Skeletal muscle satellite cell (primary cell): ENCODE measurements around the gene CHRDL2.

ENCODE experiments used
- H3K27me3 ChIP-seq: 2 replicates; pipeline ENCODE4 v1.7.0; 2013; ENCODE audit warnings: low read length; ENCODE audit not compliant: control insufficient read depth, insufficient read depth
- H3K36me3 ChIP-seq: 2 replicates; pipeline ENCODE4 v1.7.0; 2013; ENCODE audit warnings: mild to moderate bottlenecking, control low read depth, low read length; ENCODE audit not compliant: insufficient read depth
- H3K4me1 ChIP-seq: 2 replicates; pipeline ENCODE4 v1.7.0; 2013; ENCODE audit warnings: low read length; ENCODE audit not compliant: control insufficient read depth, insufficient read depth
- H3K4me2 ChIP-seq: 2 replicates; pipeline ENCODE4 v1.7.0; 2013; ENCODE audit warnings: mild to moderate bottlenecking, low read length
- H3K4me3 ChIP-seq: 2 replicates; pipeline ENCODE4 v1.7.0; 2013; ENCODE audit warnings: low read length
- H3K9ac ChIP-seq: 2 replicates; pipeline ENCODE4 v1.7.0; 2013; ENCODE audit warnings: mild to moderate bottlenecking, low read depth, low read length, moderate library complexity
- H3K9me3 ChIP-seq: replicated peaks from 2 replicates; pipeline ENCODE4 v1.7.0; 2013; ENCODE audit warnings: mild to moderate bottlenecking, control low read depth, low read length

CHRDL2 gene

DNA sequence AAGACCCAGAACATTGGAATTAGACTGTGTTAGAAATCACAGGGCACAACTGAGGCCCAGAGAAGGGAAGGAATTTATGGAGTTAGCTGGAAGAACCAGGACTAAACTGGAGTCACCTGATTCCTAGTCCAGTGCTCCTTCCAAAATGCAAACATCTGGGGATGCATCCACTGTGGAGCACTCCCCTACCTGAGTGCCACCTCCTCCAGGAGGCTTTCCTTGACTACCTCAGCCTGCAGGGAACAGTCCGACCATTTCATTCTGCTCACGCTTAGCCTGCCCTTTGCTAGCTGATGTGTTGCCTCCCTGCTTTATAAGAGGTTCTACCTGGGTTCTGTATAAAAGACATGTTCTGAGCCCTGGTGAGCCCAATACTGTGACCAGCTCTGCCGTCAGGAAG is 24.0 kb downstream of the CHRDL2 start:
- no peaks in the 10 kb centered on the region for H3K27me3 ChIP-seq
- no peak overlapping the region for H3K4me2 ChIP-seq
- H3K4me1 ChIP-seq: no peaks in the 10 kb centered on the region

DNA sequence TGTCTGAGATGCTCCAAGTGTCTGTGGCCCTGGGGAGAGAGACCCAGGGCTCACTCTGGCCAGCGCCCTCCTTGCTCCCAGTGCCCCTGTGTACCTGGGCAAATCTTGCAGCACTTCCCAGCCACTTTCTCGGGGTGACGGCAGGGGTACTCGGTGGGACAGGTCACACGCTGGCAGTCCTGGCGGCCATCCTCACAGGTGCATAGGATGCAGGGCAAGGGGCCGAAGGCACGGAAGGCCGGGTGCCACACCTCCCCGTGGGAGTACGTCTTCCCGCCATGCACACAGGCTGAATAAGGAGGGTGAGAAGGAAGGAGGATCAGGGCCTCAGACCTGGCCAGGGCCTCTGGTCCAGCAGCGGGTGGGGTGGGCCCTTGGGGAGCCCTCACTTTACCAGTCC is 28.0 kb downstream of the CHRDL2 start:
- Histone ChIP-seq H3K4me2 (no peak overlapping the region), H3K9me3 (no peaks in the 10 kb centered on the region), H3K4me3 (no peak overlapping the region), H3K27me3 (no peaks in the 10 kb centered on the region), H3K36me3 (no peaks in the 10 kb centered on the region), H3K9ac (no peak overlapping the region), H3K4me1 (peaks cover 7% of the 10 kb centered on the region)

More for the DNA sequence above, 24.0 kb downstream of the CHRDL2 start:
- H3K9ac ChIP-seq: no peak overlapping the region
- no peaks in the 10 kb centered on the region for H3K9me3 ChIP-seq
- H3K4me3 ChIP-seq: no peak overlapping the region
- no peaks in the 10 kb centered on the region for H3K36me3 ChIP-seq

GRCh38 chr11:74702383-74703007 is 28.7 kb downstream of the CHRDL2 start:
- Histone ChIP-seq H3K9ac (no peak overlapping the region), H3K4me1 (peaks cover 8% of the 10 kb centered on the region), H3K4me2 (no peak overlapping the region), H3K36me3 (no peaks in the 10 kb centered on the region), H3K4me3 (no peak overlapping the region), H3K27me3 (no peaks in the 10 kb centered on the region), H3K9me3 (no peaks in the 10 kb centered on the region)

DNA sequence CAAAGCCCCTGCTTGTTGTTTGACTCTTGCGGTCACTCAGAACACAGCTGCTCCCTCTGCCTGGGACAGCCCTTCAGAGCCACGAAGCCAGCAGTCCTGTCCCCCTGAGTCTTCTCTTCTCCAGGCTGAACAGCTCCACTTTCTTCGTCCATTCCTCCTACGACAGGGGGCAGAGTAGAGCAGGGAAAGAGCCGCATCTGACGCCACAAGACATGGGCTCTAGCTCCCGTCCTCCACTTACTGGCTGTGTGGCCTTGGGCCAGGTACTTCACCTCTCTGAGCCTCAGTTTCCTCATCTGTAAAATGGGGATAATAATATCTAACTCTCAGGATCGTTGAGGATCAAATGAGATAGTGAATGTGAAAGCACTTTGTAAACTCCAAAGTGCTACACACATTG is 29.9 kb downstream of the CHRDL2 start:
- H3K9ac ChIP-seq: no peak overlapping the region
- H3K4me3 ChIP-seq: no peak overlapping the region
- H3K4me1 ChIP-seq: peaks cover 19% of the 10 kb centered on the region

GRCh38 chr11:74699615-74700396 is 31.4 kb downstream of the CHRDL2 start:
- Histone ChIP-seq H3K9me3 (no peaks in the 10 kb centered on the region), H3K36me3 (no peaks in the 10 kb centered on the region), H3K27me3 (no peaks in the 10 kb centered on the region), H3K4me2 (no peak overlapping the region), H3K4me3 (no peak overlapping the region), H3K9ac (no peak overlapping the region), H3K4me1 (peaks cover 20% of the 10 kb centered on the region)

More for the DNA sequence above, 29.9 kb downstream of the CHRDL2 start:
- Histone ChIP-seq H3K4me2 (no peak overlapping the region), H3K27me3 (no peaks in the 10 kb centered on the region), H3K9me3 (no peaks in the 10 kb centered on the region), H3K36me3 (no peaks in the 10 kb centered on the region)

DNA sequence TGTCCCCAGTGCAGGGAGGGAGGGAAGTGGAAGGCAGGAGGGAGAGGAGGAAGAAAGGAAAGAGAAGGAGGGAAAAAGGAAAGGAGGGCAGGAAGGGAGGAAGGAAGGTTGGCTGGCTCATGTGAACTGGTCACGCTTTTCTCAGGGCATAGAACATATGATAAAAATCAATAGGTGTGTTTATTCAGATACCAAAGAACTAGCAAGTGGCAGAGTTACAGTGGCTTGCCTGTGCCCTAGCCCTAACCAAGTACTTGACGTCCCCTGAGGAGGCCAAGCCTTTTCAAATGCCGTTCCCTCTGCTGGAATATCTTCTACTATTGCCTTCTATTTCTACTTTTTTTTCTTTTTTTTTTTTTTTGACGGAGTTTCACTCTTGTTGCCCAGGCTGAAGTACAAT is 33.5 kb downstream of the CHRDL2 start:
- no peaks in the 10 kb centered on the region for H3K27me3 ChIP-seq
- H3K36me3 ChIP-seq: no peaks in the 10 kb centered on the region
- H3K4me3 ChIP-seq: no peak overlapping the region
- no peak overlapping the region for H3K9ac ChIP-seq
- peaks cover 20% of the 10 kb centered on the region for H3K4me1 ChIP-seq
- no peak overlapping the region for H3K4me2 ChIP-seq
- H3K9me3 ChIP-seq: no peaks in the 10 kb centered on the region

GRCh38 chr11:74696939-74697675 is 34.1 kb downstream of the CHRDL2 start:
- Histone ChIP-seq H3K27me3 (no peaks in the 10 kb centered on the region), H3K4me2 (peak overlapping the region; percentile 65), H3K4me3 (peak overlapping the region; percentile 13), H3K9me3 (no peaks in the 10 kb centered on the region), H3K4me1 (peaks cover 20% of the 10 kb centered on the region), H3K36me3 (no peaks in the 10 kb centered on the region), H3K9ac (peak overlapping the region; percentile 61)

DNA sequence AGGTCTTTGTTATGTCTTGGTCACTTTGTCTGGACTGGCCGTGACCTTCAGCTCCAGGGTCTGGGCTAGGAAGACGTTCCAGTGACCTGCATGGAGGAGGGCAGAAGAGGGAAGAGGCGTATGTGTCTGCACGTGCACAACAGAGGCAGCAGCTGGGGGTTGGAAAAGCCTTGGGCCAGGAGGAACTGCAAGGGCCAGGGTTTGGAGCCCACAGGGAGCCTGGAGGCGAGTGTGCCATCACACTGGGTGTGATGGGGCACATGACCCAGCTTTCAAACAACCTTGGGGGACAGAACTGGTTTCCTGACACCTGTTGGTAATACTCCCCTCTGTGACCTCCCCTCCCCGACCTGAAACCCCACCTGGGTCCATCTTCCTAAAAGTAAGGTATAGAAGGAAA is 34.7 kb downstream of the CHRDL2 start:
- peak overlapping the region; percentile 61 for H3K9ac ChIP-seq
- H3K4me2 ChIP-seq: peak overlapping the region; percentile 65
- peaks cover 20% of the 10 kb centered on the region for H3K4me1 ChIP-seq
- H3K36me3 ChIP-seq: no peaks in the 10 kb centered on the region
- H3K27me3 ChIP-seq: no peaks in the 10 kb centered on the region
- peak overlapping the region; percentile 13 for H3K4me3 ChIP-seq
- H3K9me3 ChIP-seq: no peaks in the 10 kb centered on the region

- H3K27me3 ChIP-seq: no peaks in the 10 kb centered on the region
- H3K4me1 ChIP-seq: peaks cover 20% of the 10 kb centered on the region
- no peak overlapping the region for H3K9ac ChIP-seq
- no peaks in the 10 kb centered on the region for H3K36me3 ChIP-seq
- no peaks in the 10 kb centered on the region for H3K9me3 ChIP-seq
- no peak overlapping the region for H3K4me3 ChIP-seq
- no peak overlapping the region for H3K4me2 ChIP-seq
These were observed 35.4 kb downstream of the CHRDL2 start for GRCh38 chr11:74695705-74696280.

- H3K4me2 ChIP-seq: no peak overlapping the region
- H3K4me3 ChIP-seq: no peak overlapping the region
- H3K4me1 ChIP-seq: peaks cover 23% of the 10 kb centered on the region
- no peaks in the 10 kb centered on the region for H3K36me3 ChIP-seq
- H3K27me3 ChIP-seq: no peaks in the 10 kb centered on the region
- H3K9ac ChIP-seq: no peak overlapping the region
- no peaks in the 10 kb centered on the region for H3K9me3 ChIP-seq
These were observed 36.9 kb downstream of the CHRDL2 start for GRCh38 chr11:74694136-74694930.

DNA sequence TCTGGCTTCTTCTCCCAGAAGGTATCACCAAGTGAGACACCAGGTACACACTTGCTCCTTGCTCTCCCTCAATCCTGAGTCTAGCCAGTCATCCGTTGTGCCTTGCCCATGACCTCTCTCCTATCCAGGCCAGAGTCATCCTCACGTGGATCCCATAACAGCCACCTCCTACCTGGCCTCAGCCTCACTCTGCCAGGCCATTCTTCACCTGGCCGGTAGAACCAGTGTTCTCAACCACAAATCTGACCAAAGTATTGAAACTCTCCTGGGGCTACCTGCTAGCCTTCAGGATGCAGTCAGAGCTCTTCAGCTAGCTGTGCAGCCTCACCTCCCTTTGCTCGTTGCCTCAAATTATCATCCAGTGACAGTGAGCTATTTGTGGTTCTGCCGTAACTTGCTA is 37.7 kb downstream of the CHRDL2 start:
- Histone ChIP-seq H3K4me3 (no peak overlapping the region), H3K9ac (no peak overlapping the region), H3K4me1 (peaks cover 25% of the 10 kb centered on the region), H3K4me2 (no peak overlapping the region), H3K36me3 (no peaks in the 10 kb centered on the region), H3K27me3 (no peaks in the 10 kb centered on the region), H3K9me3 (no peaks in the 10 kb centered on the region)
